Smooth muscle cell (in vitro differentiated cells): Measurements from ENCODE around the gene ZNF107. TPM values are rescaled to one million over a fixed set of nuclear protein-coding genes. Genes with fewer than 3 reads are reported as not detected.

ENCODE experiments used
- DNase-seq: peaks from one replicate; lab custom pipeline; 2025; ENCODE audit not compliant: unreplicated experiment; lab: John Stamatoyannopoulos, UW
- H2AFZ ChIP-seq: fragments of 200-600 bp; sonication (generic); 2 replicates; pipeline ENCODE4 v1.6.0; 2016; ENCODE audit warnings: antibody characterized with exemption, low read depth, mild to moderate bottlenecking
- H3F3A ChIP-seq: fragments of 200-600 bp; sonication (generic); 2 replicates; pipeline ENCODE4 v1.6.0; 2017; ENCODE audit warnings: antibody characterized with exemption, low read depth
- H3K27ac ChIP-seq: fragments of 200-600 bp; sonication (generic); 2 replicates; pipeline ENCODE4 v1.5.1; 2016; ENCODE audit warnings: low read depth, mild to moderate bottlenecking
- H3K27me3 ChIP-seq: fragments of 200-600 bp; sonication (generic); 2 replicates; pipeline ENCODE4 v1.6.1; 2016; ENCODE audit warnings: low read depth, mild to moderate bottlenecking
- H3K36me3 ChIP-seq: fragments of 200-600 bp; sonication (generic); 2 replicates; pipeline ENCODE4 v1.5.1; 2016; ENCODE audit warnings: low read depth
- H3K4me1 ChIP-seq: fragments of 200-600 bp; sonication (generic); 2 replicates; pipeline ENCODE4 v1.5.1; 2016; ENCODE audit warnings: low read depth
- H3K4me2 ChIP-seq: fragments of 200-600 bp; sonication (generic); 2 replicates; pipeline ENCODE4 v1.6.0; 2016; ENCODE audit warnings: mild to moderate bottlenecking
- H3K4me3 ChIP-seq: fragments of 200-600 bp; sonication (generic); 2 replicates; pipeline ENCODE4 v1.5.1; 2016; ENCODE audit warnings: mild to moderate bottlenecking
- H3K79me2 ChIP-seq: fragments of 200-600 bp; sonication (generic); 2 replicates; pipeline ENCODE4 v1.6.0; 2016; ENCODE audit warnings: low read depth, mild to moderate bottlenecking
- H3K9ac ChIP-seq: fragments of 200-600 bp; sonication (generic); 2 replicates; pipeline ENCODE4 v1.6.0; 2016; ENCODE audit warnings: low read depth
- H3K9me3 ChIP-seq: fragments of 200-600 bp; sonication (generic); replicated peaks from 2 replicates; pipeline ENCODE4 v1.5.1; 2016; ENCODE audit warnings: low read depth
- H4K20me1 ChIP-seq: fragments of 200-600 bp; sonication (generic); 2 replicates; pipeline ENCODE4 v1.6.0; 2016; ENCODE audit warnings: low read depth
- CTCF ChIP-seq: fragments of 200-600 bp; sonication (generic); IDR thresholded peaks from 2 replicates; pipeline ENCODE4 v1.5.1; 2017; ENCODE audit warnings: borderline replicate concordance, mild to moderate bottlenecking, antibody characterized with exemption; ENCODE audit not compliant: insufficient read depth, poor library complexity, severe bottlenecking
- WGBS: methylation state at CpG from one replicate; pipeline ENCODE4 v1.1.7; 2016; ENCODE audit warnings: low lambda C conversion rate; 5-methylcytosine and 5-hydroxymethylcytosine counted together
- polyA plus RNA-seq: library from polyadenylated mRNA; unstranded; fragments of >200 nt; fragmentation: Nextera tagmentation; extraction: Ambion mirVana; gene quantifications from 2 replicates; pipeline ENCODE4 v1.2.1, GENCODE V29; 2016
- total RNA-seq: library from RNA; depleted of rRNA; stranded (reverse); fragments of >200 nt; gene quantifications from 2 replicates; pipeline ENCODE4 v1.2.3, GENCODE V29; 2014

The ZNF107 gene
- total and polyA plus RNA-seq, 2 experiments from 2014 or later = 0.62 to 2.3 TPM

DNA sequence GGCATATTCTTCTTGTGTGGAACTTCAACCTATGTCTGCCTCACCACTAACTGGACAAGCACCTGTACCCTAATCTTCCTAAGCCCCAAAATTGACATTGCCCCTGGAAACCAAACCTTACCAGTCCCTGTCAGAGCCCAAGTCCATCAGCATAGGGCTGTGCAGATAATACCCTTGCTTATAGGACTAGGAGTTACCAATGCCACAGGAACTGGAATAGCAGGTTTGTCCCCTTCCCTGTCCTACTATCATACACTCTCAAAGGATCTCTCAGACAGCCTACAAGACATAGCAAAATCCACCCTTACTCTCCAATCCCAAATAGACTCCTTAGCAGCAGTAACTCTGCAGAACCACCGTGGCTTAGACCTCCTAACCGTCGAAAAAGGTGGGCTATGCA, 19.8 kb downstream of the ZNF107 start:
- Histone ChIP-seq H3K27me3 (no peaks in the 10 kb centered on the region), H4K20me1 (no peaks in the 10 kb centered on the region), H3K4me1 (no peaks in the 10 kb centered on the region), H2AFZ (no peak overlapping the region), H3K4me2 (no peak overlapping the region), H3K9me3 (peaks cover 5% of the 10 kb centered on the region), H3K79me2 (no peaks in the 10 kb centered on the region), H3K4me3 (no peak overlapping the region), H3K27ac (peak overlapping the region; percentile 5), H3K36me3 (no peaks in the 10 kb centered on the region), H3K9ac (no peak overlapping the region), H3F3A (no peaks in the 10 kb centered on the region)
- DNase-seq = no peak
- 78% methylated on average over 3 of the region's 3 CpGs for WGBS
- no peak for TF ChIP-seq CTCF

DNA sequence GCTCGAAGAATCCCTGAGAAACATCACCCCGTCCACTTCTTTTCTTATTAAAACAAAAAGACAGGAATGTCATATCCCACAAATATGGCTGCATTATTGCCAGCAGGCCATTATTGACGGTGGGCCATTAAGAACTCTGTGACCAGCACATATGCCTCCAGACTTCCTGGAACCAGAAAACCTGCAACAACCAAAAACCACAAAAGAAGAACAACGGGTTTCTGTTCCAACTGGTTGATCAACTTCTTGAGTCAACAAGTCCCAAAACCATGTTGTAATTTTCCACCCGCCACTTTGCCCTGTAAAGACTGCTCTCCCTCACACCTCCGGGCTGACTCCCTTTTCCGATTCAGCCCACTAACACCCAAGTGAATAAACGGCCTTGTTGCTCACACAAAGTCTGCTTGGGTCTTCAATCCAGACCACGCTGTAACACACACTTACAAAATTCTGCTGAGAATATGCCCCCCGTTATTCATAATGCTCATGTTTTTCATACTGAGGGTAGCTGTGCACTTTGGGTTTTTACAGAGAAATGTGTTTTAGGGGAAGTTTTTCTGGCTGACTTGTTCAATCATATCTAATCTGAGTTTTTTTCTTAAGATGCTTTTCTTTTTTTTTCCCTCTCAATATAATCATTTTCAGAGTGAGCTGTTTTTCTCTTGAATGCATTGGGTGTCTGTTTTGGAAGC, 20.7 kb downstream of the ZNF107 start:
- DNase-seq = no peak
- H3K9ac ChIP-seq = no peak overlapping the region
- no peak for TF ChIP-seq CTCF
- no peaks in the 10 kb centered on the region for H3K27me3 ChIP-seq
- H3K36me3 ChIP-seq = no peaks in the 10 kb centered on the region
- H2AFZ ChIP-seq = no peak overlapping the region
- H3K4me2 ChIP-seq = no peak overlapping the region
- 67% methylated on average over 10 of the region's 10 CpGs for WGBS
- H3F3A ChIP-seq = no peaks in the 10 kb centered on the region
- H4K20me1 ChIP-seq = no peaks in the 10 kb centered on the region
- peaks cover 5% of the 10 kb centered on the region for H3K9me3 ChIP-seq
- no peaks in the 10 kb centered on the region for H3K4me1 ChIP-seq
- no peaks in the 10 kb centered on the region for H3K79me2 ChIP-seq
- H3K27ac ChIP-seq = peak overlapping the region; percentile 5
- H3K4me3 ChIP-seq = no peak overlapping the region

- H3K4me2 ChIP-seq = no peak overlapping the region
- 84% methylated on average over 1 of the region's 1 CpG for WGBS
- H3K4me1 ChIP-seq = no peaks in the 10 kb centered on the region
- no peaks in the 10 kb centered on the region for H3F3A ChIP-seq
- no peaks in the 10 kb centered on the region for H3K79me2 ChIP-seq
- no peaks in the 10 kb centered on the region for H4K20me1 ChIP-seq
- DNase-seq = no peak
- no peak overlapping the region for H3K4me3 ChIP-seq
- no peak for TF ChIP-seq CTCF
- H3K9ac ChIP-seq = no peak overlapping the region
- H3K9me3 ChIP-seq = peaks cover 2% of the 10 kb centered on the region
- H3K27me3 ChIP-seq = no peaks in the 10 kb centered on the region
- H3K27ac ChIP-seq = no peak overlapping the region
- no peak overlapping the region for H2AFZ ChIP-seq
- H3K36me3 ChIP-seq = no peaks in the 10 kb centered on the region
Observed at GRCh38 chr7:64687249-64687648, 21.3 kb downstream of the ZNF107 start.

- H3K4me1 ChIP-seq = no peaks in the 10 kb centered on the region
- H4K20me1 ChIP-seq = no peaks in the 10 kb centered on the region
- TF ChIP-seq CTCF = no peak
- no peaks in the 10 kb centered on the region for H3K36me3 ChIP-seq
- no peak overlapping the region for H2AFZ ChIP-seq
- no peak overlapping the region for H3K27ac ChIP-seq
- DNase-seq = no peak
- H3K9me3 ChIP-seq = no peaks in the 10 kb centered on the region
- H3K9ac ChIP-seq = no peak overlapping the region
- H3K4me3 ChIP-seq = no peak overlapping the region
- H3K4me2 ChIP-seq = no peak overlapping the region
- H3K79me2 ChIP-seq = no peaks in the 10 kb centered on the region
- WGBS = 93% methylated on average over 2 of the region's 2 CpGs
- H3K27me3 ChIP-seq = no peaks in the 10 kb centered on the region
- H3F3A ChIP-seq = no peaks in the 10 kb centered on the region
Observed at GRCh38 chr7:64688988-64689387, 23.1 kb downstream of the ZNF107 start.
